GM21717 (cell line): ENCODE results near the gene ADM2.
"Not testable (repeated sequence)": the region's sequence is repeated elsewhere in the genome, so short reads cannot be mapped to it uniquely, and the experiment has no call there.

Experiments
- ATAC-seq: cut with Tn5 transposase; IDR thresholded peaks from one replicate; pipeline ENCODE4 v1.9.1; 2021; ENCODE audit warnings: mild to moderate bottlenecking, moderate library complexity; ENCODE audit not compliant: unreplicated experiment

Gene ADM2

GRCh38 chr22:50505276-50505775 lies 24.0 kb downstream of the ADM2 start:
- no peak for ATAC-seq

GRCh38 chr22:50505776-50506610 lies 24.6 kb downstream of the ADM2 start:
- ATAC-seq = no peak

GRCh38 chr22:50506611-50507420 lies 25.5 kb downstream of the ADM2 start:
- ATAC-seq = no peak

GRCh38 chr22:50507421-50507990 lies 26.2 kb downstream of the ADM2 start, which contains the start of gene LMF2:
Gene LMF2, minus strand, starts transcription at chr22:50507702. Its CDS starts 27 bp downstream, at chr22:50507675.
- ATAC-seq = peak; percentile 35

GRCh38 chr22:50507991-50508884 lies 26.9 kb downstream of the ADM2 start, which contains the start of gene NCAPH2:
Gene NCAPH2, plus strand, starts transcription at chr22:50508224. Its CDS starts 114 bp downstream, at chr22:50508338.
- peak; percentile 52 for ATAC-seq

- no peak for ATAC-seq
Observed at GRCh38 chr22:50508897-50509296, 27.6 kb downstream of the ADM2 start.

GRCh38 chr22:50513175-50513574 lies 31.8 kb downstream of the ADM2 start:
- no peak for ATAC-seq

GRCh38 chr22:50516068-50516467 lies 34.7 kb downstream of the ADM2 start:
- ATAC-seq = no peak

- ATAC-seq = no peak
Observed at GRCh38 chr22:50516891-50517290, 35.5 kb downstream of the ADM2 start.

GRCh38 chr22:50517495-50518260 lies 36.3 kb downstream of the ADM2 start:
- no peak for ATAC-seq

GRCh38 chr22:50518606-50519005 lies 37.3 kb downstream of the ADM2 start:
- no peak for ATAC-seq

- ATAC-seq = no peak
Observed at GRCh38 chr22:50519151-50519550, 37.8 kb downstream of the ADM2 start.

- not testable (repeated sequence) for ATAC-seq
Observed at GRCh38 chr22:50520184-50520583, 38.8 kb downstream of the ADM2 start.

- no peak for ATAC-seq
Observed at GRCh38 chr22:50520826-50521453, 39.6 kb downstream of the ADM2 start.

GRCh38 chr22:50521710-50522109 lies 40.4 kb downstream of the ADM2 start:
- no peak for ATAC-seq

- no peak for ATAC-seq
Observed at GRCh38 chr22:50522208-50522805, 41.0 kb downstream of the ADM2 start.

GRCh38 chr22:50522806-50523438 lies 41.6 kb downstream of the ADM2 start:
- no peak for ATAC-seq

- ATAC-seq = no peak
Observed at GRCh38 chr22:50523458-50523805, 42.1 kb downstream of the ADM2 start.
